Measurements from ENCODE around the gene KRTAP5-8. TPM values are rescaled to one million over a fixed set of nuclear protein-coding genes. Genes with fewer than 3 reads are reported as not detected.
"Not testable (repeated sequence)": the region's sequence is repeated elsewhere in the genome, so short reads cannot be mapped to it uniquely, and the experiment has no call there.

KRTAP5-8 gene
- total RNA-seq (not detected), polyA plus RNA-seq (not detected)

GRCh38 chr11:71537977-71538665 lies at the start of gene KRTAP5-8:
KRTAP5-8 (plus strand) TSS chr11:71538025; CDS start chr11:71538056, 31 bp downstream.
- not testable (repeated sequence) for H3K9me3 ChIP-seq (ENCODE audit: control insufficient read depth in 4 of 4, low read length in 3 of 4); H3K4me1 ChIP-seq (ENCODE audit: control insufficient read depth in 4 of 4, insufficient read depth in 4 of 4, low read length in 3 of 4); H3K27me3 ChIP-seq (ENCODE audit: control insufficient read depth in 4 of 4, insufficient read depth in 4 of 4, low read length in 3 of 4); H3K9ac ChIP-seq (ENCODE audit: low read depth in 1 of 2, low read length in 2 of 2); DNase-seq (ENCODE audit: low spot score); H3K27ac ChIP-seq (ENCODE audit: low read depth in 1 of 2, low read length in 2 of 2); H3K36me3 ChIP-seq (ENCODE audit: control insufficient read depth in 4 of 4, insufficient read depth in 3 of 4, low read depth in 1 of 4, low read length in 3 of 4); H3K4me3 ChIP-seq (ENCODE audit: low read depth in 1 of 3, low read length in 3 of 3)
- WGBS = 72% methylated on average over 4 of the region's 4 CpGs

GRCh38 chr11:71488681-71489270 lies 49.0 kb upstream of the KRTAP5-8 start:
- no peaks in the 10 kb centered on the region for H3K27me3 ChIP-seq (ENCODE audit: control insufficient read depth in 4 of 4, insufficient read depth in 4 of 4, low read length in 3 of 4)
- H3K4me1 ChIP-seq (ENCODE audit: control insufficient read depth in 4 of 4, insufficient read depth in 4 of 4, low read length in 3 of 4) = no peaks in the 10 kb centered on the region
- TF ChIP-seq TAF1 (conservative IDR thresholded peaks at IDR 0.05) = no peak
- no peak for TF ChIP-seq SP1 (IDR thresholded peaks at IDR 0.05)
- no peak for TF ChIP-seq EGR1 (IDR thresholded peaks at IDR 0.05; ENCODE audit: low read depth in 2 of 2)
- TF ChIP-seq ATF3 (IDR thresholded peaks at IDR 0.05) = no peak
- no peak for TF ChIP-seq NR2F2 (IDR thresholded peaks at IDR 0.05)
- no peak for TF ChIP-seq FOXA2 (IDR thresholded peaks at IDR 0.05)
- TF ChIP-seq HNF4G (IDR thresholded peaks at IDR 0.05) = no peak
- no peak for TF ChIP-seq ZBTB33 (IDR thresholded peaks at IDR 0.05)
- TF ChIP-seq GABPA (IDR thresholded peaks at IDR 0.05 in 1 of 2, conservative IDR thresholded peaks at IDR 0.05 in 1 of 2) = no peak
- no peak for TF ChIP-seq HNF4A (conservative IDR thresholded peaks at IDR 0.05)
- TF ChIP-seq RAD21 (IDR thresholded peaks at IDR 0.05) = no peak
- no peak for TF ChIP-seq CTCF (IDR thresholded peaks at IDR 0.05; ENCODE audit: low read depth, low read length, missing input control)
- no peak for TF ChIP-seq YY1 (IDR thresholded peaks at IDR 0.05)
- TF ChIP-seq MAX (IDR thresholded peaks at IDR 0.05) = no peak
- TF ChIP-seq JUND (IDR thresholded peaks at IDR 0.05) = no peak
- no peak for TF ChIP-seq REST (IDR thresholded peaks at IDR 0.05)
- TF ChIP-seq FOXA1 (IDR thresholded peaks at IDR 0.05) = no peak
- no peak for TF ChIP-seq RXRA (IDR thresholded peaks at IDR 0.05)
- no peak overlapping the region for H3K4me3 ChIP-seq (ENCODE audit: low read depth in 1 of 3, low read length in 3 of 3)
- no peaks in the 10 kb centered on the region for H3K9me3 ChIP-seq (ENCODE audit: control insufficient read depth in 4 of 4, low read length in 3 of 4)
- 87% methylated on average over 6 of the region's 6 CpGs for WGBS
- no peak overlapping the region for H3K9ac ChIP-seq (ENCODE audit: low read depth in 1 of 2, low read length in 2 of 2)
- DNase-seq (ENCODE audit: low spot score) = no peak
- H3K27ac ChIP-seq (ENCODE audit: low read depth in 1 of 2, low read length in 2 of 2) = no peak overlapping the region
- peaks cover 5 to 62% (median 30%) of the 10 kb centered on the region in 4 donors for H3K36me3 ChIP-seq (ENCODE audit: control insufficient read depth in 4 of 4, insufficient read depth in 3 of 4, low read depth in 1 of 4, low read length in 3 of 4)
